ENCODE data around the gene MYRF.

DNA sequence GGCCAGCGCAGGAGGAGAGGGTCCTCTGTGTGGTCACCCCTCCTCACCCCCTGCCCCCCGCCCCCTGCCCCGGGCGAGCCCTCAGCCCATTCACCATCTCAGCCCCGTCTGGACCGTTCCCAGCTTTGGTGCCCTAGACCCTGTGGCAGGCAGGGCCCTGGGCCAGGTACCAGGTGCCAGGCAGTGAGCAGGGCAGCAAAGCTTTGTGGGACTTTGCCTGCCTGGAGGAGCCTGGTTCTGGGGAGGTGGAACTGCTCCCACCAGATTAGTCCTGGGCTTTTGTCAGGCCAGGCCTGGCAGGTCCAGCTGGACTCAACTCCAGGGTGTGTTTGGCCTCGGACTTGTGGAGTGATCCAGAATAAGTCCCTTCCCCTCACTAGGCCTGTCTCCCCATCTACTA, 13.7 kb upstream of the MYRF start:
- TF ChIP-seq POLR2A (IDR thresholded peaks at IDR 0.05) (no peak), CTCF (IDR thresholded peaks at IDR 0.05) (no peak)

Data from thyroid gland (tissue), 4 donors.